Suprapubic skin (tissue), 4 donors: Measurements from ENCODE around the gene DNMBP. TPM values are rescaled to one million over a fixed set of nuclear protein-coding genes. Genes with fewer than 3 reads are reported as not detected.
"Not testable (repeated sequence)": the region's sequence is repeated elsewhere in the genome, so short reads cannot be mapped to it uniquely, and the experiment has no call there.

Experiments
- DNase-seq, 2 donors: peaks; one replicate each; pipeline ENCODE4 v3.0.0-alpha.2; 2019; ENCODE audit warnings: low spot score in 2 of 2
- H3K27ac ChIP-seq: fragments of 200-600 bp; sonication (generic); one replicate; pipeline ENCODE4 v1.5.1; 2019
- H3K27me3 ChIP-seq: fragments of 200-600 bp; sonication (generic); one replicate; pipeline ENCODE4 v1.5.1; 2019
- H3K36me3 ChIP-seq: fragments of 200-600 bp; sonication (generic); one replicate; pipeline ENCODE4 v1.5.1; 2019
- H3K4me1 ChIP-seq: fragments of 200-600 bp; sonication (generic); one replicate; pipeline ENCODE4 v1.5.1; 2019
- H3K4me3 ChIP-seq: fragments of 200-600 bp; sonication (generic); one replicate; pipeline ENCODE4 v1.5.1; 2019; ENCODE audit warnings: mild to moderate bottlenecking
- H3K9me3 ChIP-seq: fragments of 200-600 bp; sonication (generic); one replicate; pipeline ENCODE4 v1.5.1; 2019
- EP300 ChIP-seq: sonication (generic); formaldehyde crosslinking; IDR thresholded peaks from one replicate; pipeline ENCODE4 v1.6.1; 2017; ENCODE audit warnings: antibody characterized with exemption
- POLR2A ChIP-seq, 2 donors: fragments of 450-650 bp; IDR thresholded peaks; one replicate each; pipeline ENCODE4 v1.6.1; 2017; ENCODE audit warnings: antibody characterized with exemption in 2 of 2, mild to moderate bottlenecking in 2 of 2, moderate library complexity in 2 of 2
- POLR2AphosphoS5 ChIP-seq, 3 donors: sonication (generic); formaldehyde crosslinking; IDR thresholded peaks; one replicate each; pipeline ENCODE4 v1.6.1; 2017; ENCODE audit warnings: antibody characterized with exemption in 3 of 3
- WGBS: methylation state at CpG from one replicate; pipeline ENCODE4 v1.1.5; 2018; 5-methylcytosine and 5-hydroxymethylcytosine counted together
- total RNA-seq, 4 donors: library from RNA; depleted of rRNA; stranded (reverse); fragments of >200 nt; gene quantifications; one replicate each; pipeline ENCODE4 v1.1.0, GENCODE V29; 2016
- TF ChIP-seq, protein P1 (sequence below), 2 donors: fragments of 200-600 bp in 1 of 2; fragments of 450-650 bp in 1 of 2; sonication (generic) in 1 of 2; IDR thresholded peaks; one replicate each; pipeline ENCODE4 v1.5.1; 2016 to 2019; ENCODE audit warnings: antibody characterized with exemption in 2 of 2, mild to moderate bottlenecking in 1 of 2, moderate library complexity in 1 of 2

The DNMBP gene
- total RNA-seq, 4 donors from 2014 or later, result 43.4 to 89.6 (median 52.3) TPM

DNA sequence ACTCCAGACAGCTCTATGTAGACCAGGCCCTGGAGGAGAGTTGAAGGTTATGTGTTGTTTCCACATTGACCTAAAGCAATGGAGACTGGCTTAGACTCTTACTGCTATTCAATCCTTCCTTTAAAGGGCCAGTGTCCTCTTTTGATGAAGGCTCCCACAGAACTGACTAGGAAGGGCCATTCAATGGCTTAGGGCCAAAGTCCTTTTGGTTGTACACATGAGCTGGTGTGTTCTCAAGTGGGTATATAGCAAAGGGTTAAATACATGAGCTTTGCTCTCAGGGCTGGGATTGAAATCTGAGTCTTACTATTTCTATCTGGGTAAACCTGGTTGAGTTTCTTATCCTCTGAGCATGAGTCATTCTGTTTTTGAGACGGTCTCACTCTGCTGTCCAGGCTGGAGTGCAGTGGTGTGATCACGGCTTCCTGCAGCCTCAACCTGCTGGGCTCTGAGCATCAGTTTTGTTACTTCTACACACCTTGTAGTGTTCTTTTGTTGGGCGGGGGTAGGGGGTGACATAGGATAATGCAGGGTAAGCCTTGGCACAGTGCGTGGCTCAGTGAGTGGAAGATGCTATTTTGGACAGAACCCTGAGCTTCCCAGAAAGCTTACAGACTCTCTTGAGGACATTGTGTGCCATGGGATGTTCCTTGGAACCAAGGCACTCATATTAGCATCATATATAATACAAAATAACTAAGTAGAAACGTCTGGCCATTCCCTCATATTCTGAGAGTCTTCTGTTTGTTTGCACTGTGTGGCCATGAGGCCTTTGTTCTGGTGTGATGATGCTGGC is 137.2 kb downstream of the DNMBP start:
- Histone ChIP-seq H3K9me3 (no peaks in the 10 kb centered on the region), H3K27ac (no peak overlapping the region), H3K4me3 (no peak overlapping the region), H3K27me3 (no peaks in the 10 kb centered on the region), H3K4me1 (no peaks in the 10 kb centered on the region), H3K36me3 (peaks cover 24% of the 10 kb centered on the region)
- TF ChIP-seq, protein P1, sequence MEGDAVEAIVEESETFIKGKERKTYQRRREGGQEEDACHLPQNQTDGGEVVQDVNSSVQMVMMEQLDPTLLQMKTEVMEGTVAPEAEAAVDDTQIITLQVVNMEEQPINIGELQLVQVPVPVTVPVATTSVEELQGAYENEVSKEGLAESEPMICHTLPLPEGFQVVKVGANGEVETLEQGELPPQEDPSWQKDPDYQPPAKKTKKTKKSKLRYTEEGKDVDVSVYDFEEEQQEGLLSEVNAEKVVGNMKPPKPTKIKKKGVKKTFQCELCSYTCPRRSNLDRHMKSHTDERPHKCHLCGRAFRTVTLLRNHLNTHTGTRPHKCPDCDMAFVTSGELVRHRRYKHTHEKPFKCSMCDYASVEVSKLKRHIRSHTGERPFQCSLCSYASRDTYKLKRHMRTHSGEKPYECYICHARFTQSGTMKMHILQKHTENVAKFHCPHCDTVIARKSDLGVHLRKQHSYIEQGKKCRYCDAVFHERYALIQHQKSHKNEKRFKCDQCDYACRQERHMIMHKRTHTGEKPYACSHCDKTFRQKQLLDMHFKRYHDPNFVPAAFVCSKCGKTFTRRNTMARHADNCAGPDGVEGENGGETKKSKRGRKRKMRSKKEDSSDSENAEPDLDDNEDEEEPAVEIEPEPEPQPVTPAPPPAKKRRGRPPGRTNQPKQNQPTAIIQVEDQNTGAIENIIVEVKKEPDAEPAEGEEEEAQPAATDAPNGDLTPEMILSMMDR (IDR thresholded peaks at IDR 0.05), result no peak
- TF ChIP-seq POLR2A (IDR thresholded peaks at IDR 0.05) (no peak), POLR2AphosphoS5 (IDR thresholded peaks at IDR 0.05) (no peak), EP300 (no peak)
- no peak for DNase-seq
- WGBS, result 66% methylated on average over 5 of the region's 5 CpGs

DNA sequence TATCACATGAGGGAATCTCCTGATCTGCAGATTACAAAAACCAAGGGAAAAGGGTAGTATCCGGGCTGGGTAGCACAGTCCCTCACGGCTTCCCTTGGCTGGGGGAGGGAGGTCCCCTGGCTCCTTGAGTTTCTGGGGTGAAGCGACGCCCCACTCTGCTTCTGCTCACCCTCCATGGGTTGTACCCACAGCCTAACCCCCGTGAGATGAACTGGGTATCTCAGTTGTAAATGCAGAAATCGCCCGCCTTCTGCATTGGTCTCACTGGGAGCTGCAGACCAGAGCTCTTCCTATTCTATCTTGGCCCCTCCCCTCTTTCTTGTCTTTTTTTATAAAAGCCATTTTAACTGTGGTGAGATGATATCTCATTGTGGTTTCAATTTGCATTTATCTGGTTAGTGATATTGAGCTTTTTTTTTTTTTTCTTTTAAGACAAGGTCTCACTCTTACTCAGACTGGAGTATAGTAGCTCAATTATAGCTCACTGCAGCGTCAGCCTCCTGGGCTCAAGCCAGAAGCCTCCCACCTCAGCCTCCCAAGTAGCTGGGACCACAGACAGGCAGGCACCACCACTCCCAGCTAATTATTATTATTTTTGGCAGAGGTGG is 139.5 kb downstream of the DNMBP start:
- H3K27ac ChIP-seq, result no peak overlapping the region
- no peaks in the 10 kb centered on the region for H3K4me1 ChIP-seq
- no peaks in the 10 kb centered on the region for H3K27me3 ChIP-seq
- 61% methylated on average over 8 of the region's 8 CpGs for WGBS
- peaks cover under 1% of the 10 kb centered on the region for H3K36me3 ChIP-seq
- TF ChIP-seq, protein P1 (IDR thresholded peaks at IDR 0.05), result no peak
- TF ChIP-seq EP300 (no peak), POLR2AphosphoS5 (IDR thresholded peaks at IDR 0.05) (no peak), POLR2A (IDR thresholded peaks at IDR 0.05) (no peak)
- H3K9me3 ChIP-seq, result no peaks in the 10 kb centered on the region
- DNase-seq, result no peak
- H3K4me3 ChIP-seq, result no peak overlapping the region

- no peaks in the 10 kb centered on the region for H3K27me3 ChIP-seq
- H3K27ac ChIP-seq, result no peak overlapping the region
- no peaks in the 10 kb centered on the region for H3K4me1 ChIP-seq
- no peak for DNase-seq
- TF ChIP-seq EP300, result no peak
- TF ChIP-seq POLR2A (IDR thresholded peaks at IDR 0.05), result no peak
- no peak for TF ChIP-seq POLR2AphosphoS5 (IDR thresholded peaks at IDR 0.05)
- TF ChIP-seq, protein P1 (IDR thresholded peaks at IDR 0.05), result no peak
- WGBS, result 87% methylated on average over 9 of the region's 9 CpGs
- H3K9me3 ChIP-seq, result no peaks in the 10 kb centered on the region
- no peaks in the 10 kb centered on the region for H3K36me3 ChIP-seq
- no peak overlapping the region for H3K4me3 ChIP-seq
These were observed 140.1 kb downstream of the DNMBP start for GRCh38 chr10:99869581-99870122.

DNA sequence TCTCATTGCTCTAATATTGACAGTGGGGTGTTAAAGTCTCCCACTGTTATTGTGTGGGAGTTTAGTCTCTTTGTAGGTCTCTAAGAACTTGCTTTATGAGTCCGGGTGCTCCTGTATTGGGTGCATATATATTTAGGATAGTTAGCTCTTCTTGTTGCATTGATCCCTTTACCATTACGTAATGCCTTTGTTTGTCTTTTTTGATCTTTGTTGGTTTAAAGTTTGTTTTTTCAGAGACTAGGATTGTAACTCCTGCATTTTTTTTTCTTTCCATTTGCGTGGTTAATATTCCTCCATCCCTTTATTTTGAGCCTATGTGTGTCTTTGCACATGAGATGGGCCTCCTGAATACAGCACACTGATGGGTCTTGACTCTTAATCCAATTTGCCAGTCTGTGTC is 142.5 kb downstream of the DNMBP start:
- H3K4me1 ChIP-seq, H3K27ac ChIP-seq, DNase-seq, H3K9me3 ChIP-seq, H3K27me3 ChIP-seq, H3K36me3 ChIP-seq, H3K4me3 ChIP-seq: not testable (repeated sequence)
- WGBS, result 96% methylated on average over 3 of the region's 3 CpGs

- H3K27ac ChIP-seq, H3K4me1 ChIP-seq, H3K4me3 ChIP-seq, H3K27me3 ChIP-seq, DNase-seq, H3K9me3 ChIP-seq, H3K36me3 ChIP-seq: not testable (repeated sequence)
- WGBS, result 63% methylated on average over 9 of the region's 9 CpGs
These were observed 146.1 kb downstream of the DNMBP start for GRCh38 chr10:99863535-99864240.

DNA sequence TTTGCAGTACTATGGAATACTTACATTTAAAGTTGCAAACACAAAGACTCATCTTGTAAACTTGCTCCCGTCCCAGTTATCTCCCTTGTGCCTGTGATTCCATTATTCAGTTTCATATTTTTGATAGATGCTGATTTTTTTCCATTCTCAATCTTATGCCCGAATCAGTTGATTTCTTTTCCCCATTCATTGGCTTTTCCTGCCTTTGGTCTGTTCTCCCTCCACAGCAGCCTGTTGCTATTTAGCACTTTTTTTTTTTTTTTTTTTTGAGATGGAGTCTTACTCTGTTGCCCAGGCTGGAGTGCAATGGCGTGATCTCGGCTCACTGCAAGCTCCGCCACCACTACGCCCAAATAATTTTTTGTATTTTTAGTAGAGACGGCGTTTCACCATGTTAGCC is 149.3 kb downstream of the DNMBP start:
- Histone ChIP-seq H3K36me3 (no peaks in the 10 kb centered on the region), H3K27ac (no peak overlapping the region), H3K9me3 (no peaks in the 10 kb centered on the region), H3K27me3 (no peaks in the 10 kb centered on the region), H3K4me1 (no peaks in the 10 kb centered on the region), H3K4me3 (no peak overlapping the region)
- DNase-seq, result no peak
- 95% methylated on average over 8 of the region's 8 CpGs for WGBS
- TF ChIP-seq, protein P1 (IDR thresholded peaks at IDR 0.05), result no peak
- no peak for TF ChIP-seq POLR2A (IDR thresholded peaks at IDR 0.05)
- no peak for TF ChIP-seq EP300
- no peak for TF ChIP-seq POLR2AphosphoS5 (IDR thresholded peaks at IDR 0.05)
